ENCODE results near the gene TRAPPC1. TPM values are rescaled to one million over a fixed set of nuclear protein-coding genes. Genes with fewer than 3 reads are reported as not detected.

TRAPPC1 gene
- total and polyA plus RNA-seq, 10 of the 15 experiments (the other 5 are each of a cell fraction or from before 2014, with no cell fraction given), result 31.3 to 306 (median 134) TPM

DNA sequence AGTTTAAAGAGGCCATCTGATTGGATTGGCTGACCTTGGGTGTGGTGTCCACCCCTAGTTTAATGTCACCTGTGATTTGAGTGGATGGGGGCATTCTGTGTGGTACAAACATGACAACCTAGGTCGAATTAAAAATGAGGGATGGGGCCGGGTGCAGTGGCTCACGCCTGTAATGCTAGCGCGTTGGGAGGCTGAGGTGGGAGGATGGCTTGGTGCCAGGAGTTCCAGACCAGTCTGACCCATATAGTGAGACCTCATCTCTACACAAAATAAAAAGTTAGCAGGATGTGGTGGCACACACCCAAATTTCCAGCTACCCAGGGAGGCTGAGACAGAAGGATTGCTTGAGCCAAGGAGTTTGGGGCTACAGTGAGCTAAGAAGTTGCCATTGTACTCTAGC is 14.7 kb upstream of the TRAPPC1 start:
- TF ChIP-seq FOS (IDR thresholded peaks at IDR 0.05; ENCODE audit: borderline replicate concordance, extremely low read depth, insufficient read length), result no peak
- TF ChIP-seq POLR2A (IDR thresholded peaks at IDR 0.05; ENCODE audit: low read depth, low read length), result no peak
- TF ChIP-seq NFIC (IDR thresholded peaks at IDR 0.05; ENCODE audit: low read depth, low read length), result no peak
- no peak for TF ChIP-seq ZSCAN29 (IDR thresholded peaks at IDR 0.05)
- no peak for TF ChIP-seq RCOR1 (conservative IDR thresholded peaks at IDR 0.05; ENCODE audit: low read depth, low read length)
- no peak for TF ChIP-seq CHD2 (IDR thresholded peaks at IDR 0.05; ENCODE audit: borderline replicate concordance, low read depth, low read length)
- TF ChIP-seq EGR1 (IDR thresholded peaks at IDR 0.05; ENCODE audit: borderline replicate concordance in 1 of 2, low read depth in 2 of 2, low read length in 2 of 2), result no peak
- no peak for TF ChIP-seq SREBF1 (IDR thresholded peaks at IDR 0.05; ENCODE audit: low read length)
- TF ChIP-seq IKZF1 (conservative IDR thresholded peaks at IDR 0.05), result no peak
- TF ChIP-seq STAT3 (IDR thresholded peaks at IDR 0.05; ENCODE audit: low read depth, low read length), result no peak
- no peak for TF ChIP-seq SMAD5 (IDR thresholded peaks at IDR 0.05; ENCODE audit: low read depth)
- TF ChIP-seq, protein P1, sequence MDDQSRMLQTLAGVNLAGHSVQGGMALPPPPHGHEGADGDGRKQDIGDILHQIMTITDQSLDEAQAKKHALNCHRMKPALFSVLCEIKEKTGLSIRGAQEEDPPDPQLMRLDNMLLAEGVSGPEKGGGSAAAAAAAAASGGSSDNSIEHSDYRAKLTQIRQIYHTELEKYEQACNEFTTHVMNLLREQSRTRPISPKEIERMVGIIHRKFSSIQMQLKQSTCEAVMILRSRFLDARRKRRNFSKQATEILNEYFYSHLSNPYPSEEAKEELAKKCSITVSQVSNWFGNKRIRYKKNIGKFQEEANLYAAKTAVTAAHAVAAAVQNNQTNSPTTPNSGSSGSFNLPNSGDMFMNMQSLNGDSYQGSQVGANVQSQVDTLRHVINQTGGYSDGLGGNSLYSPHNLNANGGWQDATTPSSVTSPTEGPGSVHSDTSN (IDR thresholded peaks at IDR 0.05; ENCODE audit: insufficient replicate concordance, low read depth, low read length), result no peak
- TF ChIP-seq, protein P2, sequence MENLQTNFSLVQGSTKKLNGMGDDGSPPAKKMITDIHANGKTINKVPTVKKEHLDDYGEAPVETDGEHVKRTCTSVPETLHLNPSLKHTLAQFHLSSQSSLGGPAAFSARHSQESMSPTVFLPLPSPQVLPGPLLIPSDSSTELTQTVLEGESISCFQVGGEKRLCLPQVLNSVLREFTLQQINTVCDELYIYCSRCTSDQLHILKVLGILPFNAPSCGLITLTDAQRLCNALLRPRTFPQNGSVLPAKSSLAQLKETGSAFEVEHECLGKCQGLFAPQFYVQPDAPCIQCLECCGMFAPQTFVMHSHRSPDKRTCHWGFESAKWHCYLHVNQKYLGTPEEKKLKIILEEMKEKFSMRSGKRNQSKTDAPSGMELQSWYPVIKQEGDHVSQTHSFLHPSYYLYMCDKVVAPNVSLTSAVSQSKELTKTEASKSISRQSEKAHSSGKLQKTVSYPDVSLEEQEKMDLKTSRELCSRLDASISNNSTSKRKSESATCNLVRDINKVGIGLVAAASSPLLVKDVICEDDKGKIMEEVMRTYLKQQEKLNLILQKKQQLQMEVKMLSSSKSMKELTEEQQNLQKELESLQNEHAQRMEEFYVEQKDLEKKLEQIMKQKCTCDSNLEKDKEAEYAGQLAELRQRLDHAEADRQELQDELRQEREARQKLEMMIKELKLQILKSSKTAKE (IDR thresholded peaks at IDR 0.05; ENCODE audit: low read depth, poor library complexity, severe bottlenecking), result no peak
- 94% methylated on average over 5 of the region's 5 CpGs for WGBS (ENCODE audit: insufficient coverage, insufficient replicate concordance, low lambda C conversion rate, missing lambda C conversion rate)
- CTCF ChIA-PET, result interaction anchor here (1.5 kb wide), 1 partner anchor 44 kb away, joined by 3 read pairs; no protein-coding TSS in a partner anchor
- Histone ChIP-seq H3K4me3 (no peak overlapping the region), H4K20me1 (ENCODE audit: control insufficient read depth, insufficient read depth) (no peaks in the 10 kb centered on the region), H2AFZ (ENCODE audit: control insufficient read depth, low read depth, low read length) (no peak overlapping the region), H3K36me3 (ENCODE audit: control insufficient read depth in 2 of 2, insufficient read depth in 2 of 2, low read length in 1 of 2) (peaks cover 12 to 29% of the 10 kb centered on the region in 2 experiments), H3K9ac (ENCODE audit: control insufficient read depth, insufficient read depth, low read length) (no peak overlapping the region), H3K4me1 (ENCODE audit: control insufficient read depth, insufficient read depth, low read length) (peaks cover 6% of the 10 kb centered on the region), H3K4me2 (ENCODE audit: control insufficient read depth, insufficient read depth) (no peak overlapping the region), H3K27ac (ENCODE audit: control insufficient read depth, insufficient read depth) (no peak overlapping the region), H3K9me3 (replicated peaks; ENCODE audit: control insufficient read depth, insufficient read depth, low read length) (no peaks in the 10 kb centered on the region), H3K27me3 (replicated peaks in 1 of 2; ENCODE audit: control insufficient read depth in 2 of 2, insufficient read depth in 2 of 2, low read length in 1 of 2) (no peaks in the 10 kb centered on the region), H3K79me2 (ENCODE audit: control insufficient read depth, insufficient read depth, low read length) (no peaks in the 10 kb centered on the region)
- FAIRE-seq, result no peak
- intact Hi-C loops (cut with micrococcal nuclease; ENCODE audit: unreplicated experiment), result no loop called here
- SMC1A ChIA-PET (ENCODE audit: uncharacterized antibody, unreplicated experiment), result interaction anchor here (0.7 to 2.1 kb wide), 2 partner anchors 13 to 42 kb away, joined by 3 to 5 read pairs; no protein-coding TSS in a partner anchor
- no peak for ATAC-seq
- RAD21 ChIA-PET (ENCODE audit: unreplicated experiment), result no interaction called here
- no TSS peak for BruUV-seq (replicated peaks)
- in situ Hi-C loops (cut with MboI), result no loop called here
- DNase-seq (ENCODE audit: low read depth, low spot score), result no peak
- POLR2A ChIA-PET, result interaction anchor here (0.5 to 2.8 kb wide), 2 partner anchors 13 to 83 kb away, joined by 5 to 12 read pairs; no protein-coding TSS in a partner anchor

Measured in GM12878 (cell line).